ENCODE results near the gene SBF2.

DNA sequence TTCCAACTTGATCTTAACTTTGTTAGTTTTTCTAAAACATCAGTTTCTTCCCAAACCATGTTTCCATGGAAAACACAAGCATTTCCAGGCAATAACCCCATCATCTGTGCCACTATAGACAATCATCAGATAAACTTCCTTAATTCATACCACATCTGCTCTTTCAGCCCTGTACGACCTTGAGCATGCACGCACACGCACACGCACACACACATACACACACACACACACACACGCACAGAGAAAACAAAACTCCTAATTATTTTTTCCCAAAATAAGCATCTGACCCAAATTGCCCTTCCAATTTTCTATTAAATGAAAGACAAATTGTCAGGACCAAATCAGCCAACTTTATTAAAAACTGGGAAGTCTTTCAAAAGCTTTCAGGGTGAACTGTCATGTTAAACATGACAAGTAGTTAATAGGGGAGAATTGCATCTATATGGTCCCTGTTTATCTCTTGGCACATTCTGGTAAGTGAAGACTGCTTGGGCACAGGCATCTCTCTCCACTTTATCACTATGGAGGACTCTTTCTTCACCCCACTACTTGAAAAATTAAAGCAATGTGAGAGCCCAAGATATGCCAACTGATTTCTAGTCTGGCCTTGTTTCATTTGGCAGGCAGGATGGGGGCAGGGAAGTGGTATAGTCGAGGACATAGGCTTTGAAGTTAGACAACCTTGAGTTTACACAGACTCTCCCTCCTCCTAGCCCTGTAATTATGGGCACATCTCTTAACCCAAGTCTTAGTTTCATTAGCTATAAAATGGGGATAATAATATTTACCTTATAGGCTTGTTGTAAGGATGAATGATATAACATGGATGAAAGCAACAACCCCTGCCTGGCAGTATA is 25.9 kb upstream of the SBF2 start:
- TF ChIP-seq, protein P1, sequence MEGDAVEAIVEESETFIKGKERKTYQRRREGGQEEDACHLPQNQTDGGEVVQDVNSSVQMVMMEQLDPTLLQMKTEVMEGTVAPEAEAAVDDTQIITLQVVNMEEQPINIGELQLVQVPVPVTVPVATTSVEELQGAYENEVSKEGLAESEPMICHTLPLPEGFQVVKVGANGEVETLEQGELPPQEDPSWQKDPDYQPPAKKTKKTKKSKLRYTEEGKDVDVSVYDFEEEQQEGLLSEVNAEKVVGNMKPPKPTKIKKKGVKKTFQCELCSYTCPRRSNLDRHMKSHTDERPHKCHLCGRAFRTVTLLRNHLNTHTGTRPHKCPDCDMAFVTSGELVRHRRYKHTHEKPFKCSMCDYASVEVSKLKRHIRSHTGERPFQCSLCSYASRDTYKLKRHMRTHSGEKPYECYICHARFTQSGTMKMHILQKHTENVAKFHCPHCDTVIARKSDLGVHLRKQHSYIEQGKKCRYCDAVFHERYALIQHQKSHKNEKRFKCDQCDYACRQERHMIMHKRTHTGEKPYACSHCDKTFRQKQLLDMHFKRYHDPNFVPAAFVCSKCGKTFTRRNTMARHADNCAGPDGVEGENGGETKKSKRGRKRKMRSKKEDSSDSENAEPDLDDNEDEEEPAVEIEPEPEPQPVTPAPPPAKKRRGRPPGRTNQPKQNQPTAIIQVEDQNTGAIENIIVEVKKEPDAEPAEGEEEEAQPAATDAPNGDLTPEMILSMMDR (IDR thresholded peaks at IDR 0.05; ENCODE audit: low read length): no peak
- TF ChIP-seq EZH2phosphoT487 (IDR thresholded peaks at IDR 0.05; ENCODE audit: low read length) (no peak), EZH2 (optimal IDR thresholded peaks at IDR 0.05; ENCODE audit: low read depth, low read length) (no peak)
